GF-D8 (cell line): ENCODE measurements around the gene CRYBG1.

Source experiments
- DNase-seq: peaks from one replicate; lab custom pipeline; 2025; lab: John Stamatoyannopoulos, UW

CRYBG1 gene

DNA sequence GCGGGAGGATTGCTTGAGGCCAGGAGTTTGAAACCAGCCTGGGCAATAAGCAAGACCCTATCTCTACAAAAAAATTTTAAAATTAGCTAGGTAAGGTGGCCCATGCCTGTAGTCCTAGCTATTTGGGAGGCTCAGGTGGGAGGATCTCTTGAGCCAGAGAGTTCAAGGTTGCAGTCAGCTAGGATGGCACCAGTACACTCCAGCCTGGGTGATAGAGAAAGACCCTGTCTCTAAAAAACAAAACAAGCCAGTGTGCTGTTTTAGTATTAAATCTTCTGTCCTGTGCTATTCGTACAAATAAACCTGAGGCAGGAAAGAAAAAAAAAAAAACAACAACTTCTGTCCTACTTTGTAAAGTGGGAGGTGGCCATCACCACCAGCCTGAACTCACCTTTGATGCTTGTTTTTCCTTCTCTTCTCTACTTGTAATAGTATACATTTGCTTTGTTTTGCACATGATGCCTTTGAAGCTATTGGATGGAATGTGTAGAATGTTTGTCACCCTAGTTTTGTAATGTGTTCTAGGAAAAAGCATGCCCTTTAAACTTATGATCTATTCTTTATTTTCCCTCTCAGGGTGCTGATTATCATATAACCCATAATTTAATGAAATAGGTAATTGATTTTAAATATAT, 102.5 kb downstream of the CRYBG1 start:
- DNase-seq: no peak

DNA sequence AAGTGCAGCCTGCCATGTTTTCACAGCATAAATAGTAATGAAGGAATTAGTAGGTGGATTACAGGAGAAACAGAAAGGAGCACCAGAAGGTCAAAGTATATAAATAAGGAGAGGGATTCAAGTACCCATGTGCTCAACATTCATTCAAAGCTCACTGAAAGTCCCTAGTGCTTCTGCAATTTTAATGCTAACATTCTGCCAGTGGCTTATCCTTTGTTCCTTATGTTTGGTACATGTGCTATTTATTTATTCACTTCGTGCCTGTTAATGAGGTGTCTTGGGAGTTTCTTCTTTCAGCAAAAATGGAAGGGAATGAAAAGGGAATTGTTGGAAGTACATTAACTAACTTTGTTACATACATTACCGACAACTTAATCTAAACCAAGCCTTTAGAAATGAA, 105.7 kb downstream of the CRYBG1 start:
- no peak for DNase-seq

GRCh38 chr6:106468935-106469334, 108.4 kb downstream of the CRYBG1 start:
- no peak for DNase-seq

DNA sequence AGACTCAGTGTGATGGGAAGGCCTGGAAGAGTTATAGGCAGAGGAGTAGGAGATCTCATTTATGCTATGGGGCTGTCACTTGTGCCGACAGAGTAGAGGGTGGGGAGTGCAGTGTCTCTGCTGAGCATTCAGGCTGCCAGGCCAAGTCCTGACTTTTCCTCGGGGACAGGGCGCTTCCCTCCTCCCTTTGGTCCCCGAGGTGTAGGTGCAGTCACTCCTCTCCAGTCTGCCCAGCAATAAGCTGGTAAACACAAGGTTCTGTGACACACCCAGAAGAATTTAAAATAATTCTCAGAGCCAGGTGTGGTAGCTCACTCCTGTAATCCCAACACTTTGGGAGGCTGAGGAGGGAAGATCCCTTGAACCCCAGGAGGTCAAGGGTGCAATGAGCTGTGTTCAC, 109.4 kb downstream of the CRYBG1 start:
- DNase-seq: no peak

- no peak for DNase-seq
Measured at GRCh38 chr6:106470316-106470715, 109.8 kb downstream of the CRYBG1 start.

DNA sequence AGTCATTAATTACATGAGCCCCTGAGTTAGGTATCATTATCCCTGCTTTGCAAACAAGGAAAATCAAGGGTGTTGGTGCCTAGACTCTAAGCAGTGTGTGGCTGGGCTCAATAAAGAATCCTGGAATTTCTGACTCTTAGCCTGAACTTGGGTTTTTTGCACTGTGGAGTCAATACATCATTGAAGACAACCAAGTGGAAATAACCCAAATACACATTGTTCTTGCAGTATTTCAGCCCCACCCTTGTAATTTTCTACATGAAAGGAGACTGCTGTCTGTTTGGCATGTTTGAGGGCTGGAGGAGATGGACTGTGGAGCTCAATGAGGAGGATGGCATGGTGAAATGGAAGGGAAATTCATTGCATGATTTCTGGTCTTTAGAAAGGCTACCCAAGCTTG, 110.3 kb downstream of the CRYBG1 start:
- no peak for DNase-seq

- no peak for DNase-seq
Measured at GRCh38 chr6:106473812-106474211, 113.3 kb downstream of the CRYBG1 start.

- DNase-seq: no peak
Measured at GRCh38 chr6:106474466-106474865, 113.9 kb downstream of the CRYBG1 start.

DNA sequence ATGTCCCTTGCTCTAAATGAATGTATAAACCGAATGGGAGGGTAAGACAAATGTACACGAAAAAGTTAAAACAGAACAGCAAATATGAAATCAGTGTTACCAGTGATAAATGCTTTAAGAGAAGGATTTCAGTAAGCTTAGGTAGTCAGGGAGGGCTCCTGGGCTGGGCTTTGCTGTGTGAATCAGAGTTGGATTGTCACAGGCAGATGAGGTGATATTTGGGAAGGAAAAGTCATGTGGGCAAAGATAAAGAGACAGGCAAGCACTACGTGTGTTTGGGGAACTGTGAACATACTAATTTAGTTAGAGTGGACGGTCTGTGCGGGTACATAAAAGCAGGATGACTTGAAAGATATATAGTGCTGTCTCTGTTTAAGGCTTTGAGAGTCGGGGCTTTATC, 114.8 kb downstream of the CRYBG1 start:
- DNase-seq: no peak

- DNase-seq: no peak
Measured at GRCh38 chr6:106476331-106477105, 116.0 kb downstream of the CRYBG1 start.

DNA sequence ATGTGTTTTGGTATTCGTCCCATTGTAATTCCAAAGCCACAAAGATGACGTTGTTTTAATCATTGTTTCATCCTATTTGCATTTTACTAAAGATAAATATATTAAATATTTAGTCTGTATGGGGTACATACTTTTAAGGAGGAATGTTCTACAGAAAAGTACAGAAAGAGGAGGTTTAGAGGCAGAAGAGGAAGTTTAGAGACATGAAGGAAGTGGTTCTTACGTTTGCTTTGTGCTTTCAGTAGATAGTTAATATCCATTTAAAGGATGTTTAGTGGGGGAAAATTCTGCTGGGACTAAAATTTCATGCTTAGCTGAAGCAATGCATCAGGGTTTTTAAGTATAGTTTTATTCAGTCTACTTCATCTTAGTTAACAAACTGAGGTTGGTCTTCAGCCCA, 116.6 kb downstream of the CRYBG1 start:
- peak; percentile 26 for DNase-seq

- DNase-seq: no peak
Measured at GRCh38 chr6:106477790-106478189, 117.3 kb downstream of the CRYBG1 start.

DNA sequence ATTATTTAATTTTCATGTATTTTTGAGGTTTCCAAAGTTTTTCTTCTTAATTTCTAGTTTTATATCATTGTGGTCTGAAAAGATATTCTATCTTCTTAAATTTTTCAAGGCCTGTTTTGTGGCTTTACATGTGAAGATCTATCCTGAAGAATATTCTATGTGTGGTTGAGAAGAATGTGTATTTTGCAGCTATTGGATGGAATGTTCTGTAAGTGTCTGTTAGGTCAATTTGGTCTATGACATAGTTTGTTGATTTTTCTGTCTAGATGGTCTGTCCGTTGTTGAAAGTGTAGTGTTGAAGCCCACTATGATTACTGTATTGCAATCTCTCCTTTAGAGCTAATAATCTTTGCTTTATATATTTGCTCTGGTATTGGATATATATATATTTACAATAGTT, 125.7 kb downstream of the CRYBG1 start:
- no peak for DNase-seq

GRCh38 chr6:106488494-106489370, 128.2 kb downstream of the CRYBG1 start:
- DNase-seq: no peak

- no peak for DNase-seq
Measured at GRCh38 chr6:106490030-106490429, 129.5 kb downstream of the CRYBG1 start.

- DNase-seq: no peak
Measured at GRCh38 chr6:106490436-106490835, 129.9 kb downstream of the CRYBG1 start.

DNA sequence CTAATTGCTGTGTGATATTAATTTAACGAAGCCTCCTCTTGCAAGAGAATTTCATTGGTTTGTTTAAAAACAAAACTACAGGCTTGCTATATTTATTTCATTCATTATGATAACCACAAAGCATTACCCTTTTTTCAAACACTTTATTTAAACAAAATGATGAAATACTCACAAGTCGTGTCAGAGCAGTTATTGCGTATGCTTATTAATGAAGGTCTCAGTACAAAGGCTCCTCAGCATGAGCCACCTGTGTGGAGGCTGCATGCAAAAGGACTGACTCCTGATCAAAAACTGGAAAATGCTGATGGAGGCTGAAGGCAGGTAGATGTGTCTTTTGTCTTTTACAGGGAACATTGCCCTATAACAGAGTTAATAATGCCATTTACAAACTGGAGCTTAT, 130.5 kb downstream of the CRYBG1 start:
- DNase-seq: no peak

DNA sequence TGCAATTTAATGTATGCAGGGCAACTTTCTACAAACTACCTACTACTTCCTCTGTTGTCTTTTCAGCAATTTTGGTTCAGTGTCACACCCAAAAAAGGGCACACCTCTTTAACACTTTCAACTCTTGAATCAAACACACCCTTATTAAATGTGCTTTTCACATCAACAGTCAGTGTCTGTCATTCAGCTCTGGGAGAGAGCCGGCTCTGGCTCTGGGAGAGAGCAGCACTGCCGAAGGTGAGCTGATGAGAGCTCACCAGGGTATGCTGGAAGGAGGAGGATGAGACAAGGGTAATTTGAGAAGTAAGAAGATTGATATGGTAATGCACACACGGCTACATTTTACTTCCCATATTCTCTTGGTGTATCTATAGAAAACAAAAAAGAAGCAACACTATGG, 134.5 kb downstream of the CRYBG1 start:
- no peak for DNase-seq

DNA sequence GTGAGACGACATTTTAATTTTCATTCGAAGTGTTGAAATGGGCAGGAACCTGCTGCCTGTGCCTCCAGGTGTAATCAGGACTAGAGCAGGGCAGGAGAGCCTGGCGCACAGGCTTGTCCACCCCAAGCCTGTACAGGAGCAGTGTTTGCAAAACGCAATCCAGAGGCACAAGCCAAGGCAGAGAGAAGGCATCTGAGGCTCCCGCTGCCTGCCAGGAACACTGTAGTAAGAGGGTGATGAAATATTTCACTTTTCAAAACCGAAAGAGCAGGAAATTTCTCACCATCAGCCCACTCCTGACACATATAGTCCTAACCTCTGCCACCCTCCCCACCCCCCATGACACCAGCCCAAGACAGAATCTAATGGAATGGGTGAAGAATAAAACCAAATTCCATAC, 136.3 kb downstream of the CRYBG1 start:
- no peak for DNase-seq

- DNase-seq: no peak
Measured at GRCh38 chr6:106501960-106502371, 141.4 kb downstream of the CRYBG1 start.

DNA sequence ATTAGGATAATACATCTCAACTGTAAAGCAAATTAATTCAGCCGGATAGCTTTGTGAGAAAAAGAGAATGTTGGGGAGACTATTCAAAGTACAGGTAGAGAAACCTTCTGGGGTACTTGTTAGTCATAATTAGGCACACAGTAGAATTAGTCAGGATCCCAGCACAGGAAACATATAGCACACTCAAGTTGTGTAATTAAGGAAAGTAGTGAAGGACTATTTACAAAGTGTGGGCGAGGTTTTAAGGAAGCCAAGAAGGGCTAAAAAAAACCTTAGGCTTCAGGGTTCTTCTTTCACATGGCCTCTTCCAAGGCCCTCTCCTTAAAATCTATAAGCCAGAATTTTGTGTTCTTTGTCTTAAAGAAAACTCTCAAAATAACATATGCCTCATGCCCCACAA, 142.0 kb downstream of the CRYBG1 start:
- no peak for DNase-seq

DNA sequence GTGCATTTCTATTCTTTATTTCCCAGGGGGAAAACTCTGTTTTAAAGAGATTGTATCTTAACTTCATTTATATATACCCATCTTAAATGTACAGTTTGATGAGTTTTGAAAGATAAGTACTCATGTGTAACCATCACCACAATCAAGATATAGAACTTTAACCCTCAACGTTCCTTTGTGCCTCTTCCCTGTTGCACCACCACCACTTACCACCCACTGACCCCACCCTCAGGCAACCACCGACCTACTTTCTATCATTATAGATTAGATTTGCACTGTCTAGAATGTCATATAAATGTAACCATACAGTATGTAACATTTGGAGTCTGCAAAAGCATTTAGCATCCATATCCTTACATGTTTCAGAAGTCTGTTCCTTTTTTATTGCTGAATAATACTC, 147.8 kb downstream of the CRYBG1 start:
- DNase-seq: no peak

- no peak for DNase-seq
Measured at GRCh38 chr6:106508834-106509233, 148.3 kb downstream of the CRYBG1 start.
